Muscle of arm (tissue), 12 donors: ENCODE results near the gene TMEM82. TPM values are rescaled to one million over a fixed set of nuclear protein-coding genes. Genes with fewer than 3 reads are reported as not detected.

Experiments used
- DNase-seq: peaks from one replicate; pipeline ENCODE4 v3.0.0-alpha.2; 2013
- polyA plus RNA-seq, 12 donors: library from polyadenylated mRNA; unstranded; fragments of 120-200 nt; gene quantifications; one replicate each; pipeline ENCODE4 v1.2.1, GENCODE V29; 2013; ENCODE audit not compliant: insufficient read length in 12 of 12

Gene TMEM82
- polyA plus RNA-seq, 12 donors, result not detected

- no peak for DNase-seq
Observed at GRCh38 chr1:15719381-15720120, 22.7 kb upstream of the TMEM82 start.

GRCh38 chr1:15720861-15721260 is 21.4 kb upstream of the TMEM82 start:
- DNase-seq, result no peak

- no peak for DNase-seq
Observed at GRCh38 chr1:15722411-15722810, 19.9 kb upstream of the TMEM82 start.

- no peak for DNase-seq
Observed at GRCh38 chr1:15722836-15723532, 19.3 kb upstream of the TMEM82 start.

GRCh38 chr1:15723631-15724246 is 18.6 kb upstream of the TMEM82 start:
- no peak for DNase-seq

- DNase-seq, result no peak
Observed at GRCh38 chr1:15724949-15725880, 17.1 kb upstream of the TMEM82 start.

GRCh38 chr1:15726508-15726907 is 15.8 kb upstream of the TMEM82 start:
- no peak for DNase-seq

GRCh38 chr1:15727021-15727420 is 15.3 kb upstream of the TMEM82 start:
- no peak for DNase-seq

GRCh38 chr1:15727424-15727823 is 14.9 kb upstream of the TMEM82 start:
- no peak for DNase-seq

- no peak for DNase-seq
Observed at GRCh38 chr1:15727866-15728534, 14.3 kb upstream of the TMEM82 start.

- DNase-seq, result no peak
Observed at GRCh38 chr1:15728937-15729657, 13.2 kb upstream of the TMEM82 start.

GRCh38 chr1:15730423-15730822 is 11.9 kb upstream of the TMEM82 start:
- no peak for DNase-seq

GRCh38 chr1:15730936-15731335 is 11.4 kb upstream of the TMEM82 start:
- no peak for DNase-seq

- DNase-seq, result no peak
Observed at GRCh38 chr1:15731735-15732685, 10.3 kb upstream of the TMEM82 start.

- DNase-seq, result no peak
Observed at GRCh38 chr1:15732686-15733081, 9.6 kb upstream of the TMEM82 start.

- no peak for DNase-seq
Observed at GRCh38 chr1:15733218-15733725, 9.0 kb upstream of the TMEM82 start.

- DNase-seq, result no peak
Observed at GRCh38 chr1:15733726-15734226, 8.5 kb upstream of the TMEM82 start.

- no peak for DNase-seq
Observed at GRCh38 chr1:15734296-15734695, 8.0 kb upstream of the TMEM82 start.

- no peak for DNase-seq
Observed at GRCh38 chr1:15734901-15735300, 7.4 kb upstream of the TMEM82 start.
